ENCODE data around the gene SLC51B. TPM values are rescaled to one million over a fixed set of nuclear protein-coding genes. Genes with fewer than 3 reads are reported as not detected.

SLC51B gene
- polyA plus RNA-seq, 1 of the 3 experiments (the other 2 are of a cell fraction), result not detected

GRCh38 chr15:65033659-65034269 lies 11.4 kb upstream of the SLC51B start:
- Histone ChIP-seq H3K4me3 (ENCODE audit: low read depth in 2 of 2, low read length in 1 of 2) (peak overlapping the region in 1 of 2 experiments; percentile 1; a peak in 1 of 4 replicates), H3K4me2 (no peak overlapping the region), H3F3A (replicated peaks; ENCODE audit: insufficient read depth) (no peaks in the 10 kb centered on the region), H3K9me3 (no peaks in the 10 kb centered on the region), H3K27ac (ENCODE audit: low read depth in 2 of 2, low read length in 1 of 2) (no peak overlapping the region), H3K4me1 (ENCODE audit: control insufficient read depth in 1 of 2, insufficient read depth in 2 of 2, low read depth in 1 of 2, low read length in 1 of 2) (peaks cover 0 to 1% of the 10 kb centered on the region in 2 experiments; a peak in 1 of 4 replicates), H3K9me2 (no peaks in the 10 kb centered on the region), H3K79me2 (ENCODE audit: insufficient read depth) (peaks cover 7% of the 10 kb centered on the region), H3K9ac (no peak overlapping the region), H2AFZ (ENCODE audit: low read depth) (peak overlapping the region; percentile 61; the same call in 1 of the 2 replicates), H4K20me1 (ENCODE audit: insufficient read depth) (no peaks in the 10 kb centered on the region), H3K36me3 (replicated peaks in 1 of 2; ENCODE audit: control insufficient read depth in 1 of 2, insufficient read depth in 2 of 2, low read length in 1 of 2) (no peaks in the 10 kb centered on the region), H3K27me3 (ENCODE audit: insufficient read depth) (no peaks in the 10 kb centered on the region)
- ChIA-PET CTCF (interaction anchor here (0.6 to 2.7 kb wide), 28 partner anchors 9 to 345 kb away, joined by 3 to 21 read pairs (median 5); partner anchors contain the start of genes CLPX, KBTBD13 and SLC51B), POLR2A (no interaction called here)
- DNase-seq, result peak; percentile 47
- WGBS (ENCODE audit: low lambda C conversion rate), result 36% methylated on average over 4 of the region's 4 CpGs
- no peak for TF ChIP-seq MEF2A (IDR thresholded peaks at IDR 0.05; ENCODE audit: borderline replicate concordance, low read depth)
- no peak for TF ChIP-seq NFIC (IDR thresholded peaks at IDR 0.05; ENCODE audit: borderline replicate concordance)
- no peak for TF ChIP-seq PBX3 (IDR thresholded peaks at IDR 0.05)
- TF ChIP-seq JUND (IDR thresholded peaks at IDR 0.05), result no peak
- no peak for TF ChIP-seq REST (IDR thresholded peaks at IDR 0.05; ENCODE audit: low read depth, low read length)
- no peak for TF ChIP-seq ELF1 (IDR thresholded peaks at IDR 0.05)
- no peak for TF ChIP-seq GABPA (IDR thresholded peaks at IDR 0.05; ENCODE audit: low read depth)
- no peak for TF ChIP-seq TEAD4 (IDR thresholded peaks at IDR 0.05; ENCODE audit: borderline replicate concordance, insufficient read depth)
- TF ChIP-seq NRF1 (IDR thresholded peaks at IDR 0.05; ENCODE audit: low read depth, low read length), result no peak
- TF ChIP-seq TCF12 (IDR thresholded peaks at IDR 0.05), result no peak
- peak; percentile 60; the same call in 1 of the 2 replicates for TF ChIP-seq USF1 (IDR thresholded peaks at IDR 0.05; ENCODE audit: borderline replicate concordance, low read depth)
- no peak for TF ChIP-seq POLR2AphosphoS5 (IDR thresholded peaks at IDR 0.05; ENCODE audit: low read depth, low read length)
- TF ChIP-seq USF2 (IDR thresholded peaks at IDR 0.05; ENCODE audit: borderline replicate concordance, low read depth, low read length), result no peak
- no peak for TF ChIP-seq SIN3A (IDR thresholded peaks at IDR 0.05; ENCODE audit: borderline replicate concordance, low read depth, low read length)
- TF ChIP-seq RAD21 (IDR thresholded peaks at IDR 0.05; ENCODE audit: low read length), result peak; percentile 82
- no peak for TF ChIP-seq RFX5 (IDR thresholded peaks at IDR 0.05; ENCODE audit: low read length)
- TF ChIP-seq MXI1 (IDR thresholded peaks at IDR 0.05; ENCODE audit: low read depth, low read length), result 0 out of 2 replicates have a peak, but pooled peaks have one; percentile 38
- no peak for TF ChIP-seq MAX (IDR thresholded peaks at IDR 0.05; ENCODE audit: low read depth)
- TF ChIP-seq YY1 (IDR thresholded peaks at IDR 0.05; ENCODE audit: low read depth), result no peak
- TF ChIP-seq CHD2 (IDR thresholded peaks at IDR 0.05; ENCODE audit: low read length, partially characterized antibody), result no peak
- TF ChIP-seq IRF3 (IDR thresholded peaks at IDR 0.05; ENCODE audit: low read depth, low read length), result no peak
- TF ChIP-seq RCOR1 (IDR thresholded peaks at IDR 0.05; ENCODE audit: low read length), result no peak
- no peak for TF ChIP-seq ZBTB33 (IDR thresholded peaks at IDR 0.05; ENCODE audit: borderline replicate concordance, low read depth)
- peak; percentile 60 for TF ChIP-seq SMC3 (IDR thresholded peaks at IDR 0.05; ENCODE audit: low read depth, low read length)
- no peak for TF ChIP-seq EZH2phosphoT487 (IDR thresholded peaks at IDR 0.05; ENCODE audit: borderline replicate concordance, low read depth)

Data from SK-N-SH (cell line).